ENCODE data around the gene SRGAP3. TPM values are rescaled to one million over a fixed set of nuclear protein-coding genes. Genes with fewer than 3 reads are reported as not detected.

SRGAP3 gene
- total and polyA plus RNA-seq, 8 donors = 0.31 to 31.7 (median 5.8) TPM

- WGBS, 5 donors = 90 to 96% (median 92%) methylated on average over 8 of the region's 8 CpGs
- intact Hi-C loops (cut with DNase I; ENCODE audit: low total_unique reads) = no loop called here
- Histone ChIP-seq H3K36me3 (no peaks in the 10 kb centered on the region), H3K27ac (no peak overlapping the region), H3K4me3 (no peak overlapping the region), H3K9me3 (no peaks in the 10 kb centered on the region), H3K4me1 (no peaks in the 10 kb centered on the region), H3K27me3 (no peaks in the 10 kb centered on the region)
- TF ChIP-seq CTCF (IDR thresholded peaks at IDR 0.05) = no peak
- no peak for TF ChIP-seq POLR2AphosphoS5 (IDR thresholded peaks at IDR 0.05)
- no peak for TF ChIP-seq POLR2A (IDR thresholded peaks at IDR 0.05)
- TF ChIP-seq EP300 (IDR thresholded peaks at IDR 0.05) = no peak
- DNase-seq = no peak
Observed at GRCh38 chr3:9190276-9190675, 59.2 kb downstream of the SRGAP3 start.

GRCh38 chr3:9188583-9188982 is 60.9 kb downstream of the SRGAP3 start:
- TF ChIP-seq POLR2A (IDR thresholded peaks at IDR 0.05) = no peak
- no peak for TF ChIP-seq POLR2AphosphoS5 (IDR thresholded peaks at IDR 0.05)
- no peak for TF ChIP-seq CTCF (IDR thresholded peaks at IDR 0.05)
- Histone ChIP-seq H3K36me3 (no peaks in the 10 kb centered on the region), H3K27ac (no peak overlapping the region), H3K4me1 (peaks cover 0 to 8% (median 0%) of the 10 kb centered on the region in 4 donors), H3K9me3 (no peaks in the 10 kb centered on the region), H3K4me3 (no peak overlapping the region), H3K27me3 (no peaks in the 10 kb centered on the region)
- no peak for DNase-seq
- intact Hi-C loops (cut with DNase I; ENCODE audit: low total_unique reads) = no loop called here
- WGBS, 5 donors = 73 to 97% (median 83%) methylated on average over 1 of the region's 1 CpG

GRCh38 chr3:9185701-9186100 is 63.7 kb downstream of the SRGAP3 start:
- intact Hi-C loops (cut with DNase I; ENCODE audit: low total_unique reads) = no loop called here
- no peak for DNase-seq
- 89 to 92% (median 91%) methylated on average over 5 of the region's 5 CpGs for WGBS, 5 donors

GRCh38 chr3:9185046-9185445 is 64.4 kb downstream of the SRGAP3 start:
- Histone ChIP-seq H3K9me3 (no peaks in the 10 kb centered on the region), H3K27ac (no peak overlapping the region), H3K4me3 (no peak overlapping the region), H3K4me1 (peaks cover 0 to 19% (median 1%) of the 10 kb centered on the region in 4 donors), H3K36me3 (no peaks in the 10 kb centered on the region), H3K27me3 (no peaks in the 10 kb centered on the region)
- WGBS, 5 donors = 89 to 99% (median 94%) methylated on average over 3 of the region's 3 CpGs
- intact Hi-C loops (cut with DNase I; ENCODE audit: low total_unique reads) = no loop called here
- DNase-seq = no peak
- TF ChIP-seq EP300 (IDR thresholded peaks at IDR 0.05) = no peak
- TF ChIP-seq POLR2AphosphoS5 (IDR thresholded peaks at IDR 0.05) = no peak
- TF ChIP-seq CTCF (IDR thresholded peaks at IDR 0.05) = no peak
- TF ChIP-seq POLR2A (IDR thresholded peaks at IDR 0.05) = no peak

More at GRCh38 chr3:9185701-9186100, 63.7 kb downstream of the SRGAP3 start:
- no peaks in the 10 kb centered on the region for H3K36me3 ChIP-seq
- no peaks in the 10 kb centered on the region for H3K9me3 ChIP-seq
- TF ChIP-seq POLR2A (IDR thresholded peaks at IDR 0.05) (no peak), EP300 (IDR thresholded peaks at IDR 0.05) (no peak), POLR2AphosphoS5 (IDR thresholded peaks at IDR 0.05) (no peak), CTCF (IDR thresholded peaks at IDR 0.05) (no peak)
- no peaks in the 10 kb centered on the region for H3K27me3 ChIP-seq
- H3K4me3 ChIP-seq = no peak overlapping the region
- no peak overlapping the region for H3K27ac ChIP-seq
- H3K4me1 ChIP-seq = peaks cover 0 to 19% (median 1%) of the 10 kb centered on the region in 4 donors
